GM12892 (cell line): Measurements from ENCODE around the gene NEU4.

Experiments used
- POLR2A ChIP-seq: IDR thresholded peaks from 2 replicates; pipeline ENCODE4 v1.6.1; 2011; ENCODE audit warnings: low read depth, low read length, control low read depth
- POLR2AphosphoS5 ChIP-seq: IDR thresholded peaks from 2 replicates; pipeline ENCODE4 v1.6.1; 2011; ENCODE audit warnings: low read depth, low read length, control low read depth

DNA sequence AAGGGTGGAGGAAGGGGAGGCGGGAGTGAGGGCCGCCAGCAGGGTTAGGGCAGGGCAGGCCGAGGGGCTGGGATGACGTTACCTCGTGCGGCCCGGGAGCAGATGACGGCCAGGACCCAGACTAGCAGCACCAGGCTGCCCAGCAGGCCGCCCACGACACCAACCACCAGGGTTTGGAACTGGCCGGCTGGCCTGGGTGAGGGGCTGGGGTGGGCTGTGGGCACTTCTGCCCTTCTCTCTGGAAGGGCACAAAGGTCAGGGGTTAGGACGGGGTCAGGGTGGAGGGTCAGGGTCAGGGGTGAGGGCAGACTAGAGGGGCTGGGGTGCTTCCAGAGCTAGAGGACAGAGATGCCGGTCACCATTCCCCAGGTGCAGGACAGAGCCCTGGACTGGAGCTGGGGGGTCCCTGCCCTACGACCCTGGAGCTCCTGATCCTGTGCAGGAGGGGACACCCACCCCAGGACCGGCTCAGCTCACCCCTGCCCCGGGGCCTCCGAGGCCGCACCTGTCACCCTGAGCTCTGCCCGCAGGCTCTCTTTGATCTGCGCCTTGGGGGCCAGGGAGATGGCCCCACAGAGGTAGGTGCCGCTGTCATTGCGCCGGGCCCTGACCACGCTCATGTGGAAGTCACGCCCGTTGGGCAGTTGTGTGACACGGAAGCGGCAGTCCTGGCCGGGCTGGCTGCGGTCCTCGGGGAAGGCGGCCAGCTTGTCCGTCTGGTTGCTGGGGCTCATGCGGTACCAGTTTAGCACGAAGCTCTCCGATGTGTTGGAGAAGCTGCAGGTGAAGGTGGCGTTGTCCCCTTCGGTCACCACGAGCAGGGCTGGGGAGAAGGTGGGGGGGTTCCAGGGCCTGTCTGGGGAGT, 43.4 kb downstream of the NEU4 start:
- TF ChIP-seq POLR2A (no peak), POLR2AphosphoS5 (no peak)
